SU-DHL-6 (cell line): ENCODE measurements around the gene APOC3.

Source experiments
- H2AFZ ChIP-seq: fragments of 200-600 bp; sonication (generic); 2 replicates; pipeline ENCODE4 v1.6.1; 2014; ENCODE audit warnings: low read depth, mild to moderate bottlenecking, moderate library complexity, mixed read lengths, antibody characterized with exemption, low read length; ENCODE audit not compliant: severe bottlenecking
- H3F3A ChIP-seq: fragments of 200-600 bp; shearing (Covaris generic); 2 replicates; pipeline ENCODE4 v1.6.0; 2016; ENCODE audit warnings: antibody characterized with exemption, mild to moderate bottlenecking; ENCODE audit not compliant: insufficient read depth
- H3K27ac ChIP-seq: fragments of 200-600 bp; sonication (generic); 2 replicates; pipeline ENCODE4 v1.5.1; 2016; ENCODE audit warnings: low read depth, mild to moderate bottlenecking, low read length, moderate library complexity, mixed read lengths
- H3K27me3 ChIP-seq: fragments of 200-600 bp; sonication (generic), shearing (Covaris generic); 2 replicates; pipeline ENCODE4 v1.6.0; 2014; ENCODE audit warnings: mild to moderate bottlenecking, low read length
- H3K36me3 ChIP-seq: fragments of 200-600 bp; sonication (generic); 2 replicates; pipeline ENCODE4 v1.6.1; 2014; ENCODE audit warnings: mild to moderate bottlenecking, low read length, mixed read lengths
- H3K4me2 ChIP-seq: fragments of 300-600, 200-600 bp; shearing (Covaris generic), sonication (generic); 2 replicates; pipeline ENCODE4 v1.6.0; 2014; ENCODE audit warnings: low read length, low read depth, mild to moderate bottlenecking; ENCODE audit not compliant: poor library complexity, severe bottlenecking
- H3K4me3 ChIP-seq: fragments of 200-600 bp; sonication (generic); 2 replicates; pipeline ENCODE4 v1.5.1; 2014; ENCODE audit warnings: antibody characterized with exemption, low read length, mild to moderate bottlenecking, mixed read lengths; ENCODE audit not compliant: insufficient read depth, poor library complexity, severe bottlenecking
- H3K79me2 ChIP-seq: fragments of 200-600 bp; sonication (generic); 2 replicates; pipeline ENCODE4 v1.6.1; 2014; ENCODE audit warnings: mild to moderate bottlenecking, low read length, moderate library complexity; ENCODE audit not compliant: insufficient read depth
- H3K9ac ChIP-seq: fragments of 200-600 bp; sonication (generic); 2 replicates; pipeline ENCODE4 v1.7.0; 2014; ENCODE audit warnings: mild to moderate bottlenecking, low read length
- H3K9me2 ChIP-seq: fragments of 200-600 bp; sonication (generic); replicated peaks from 2 replicates; pipeline ENCODE4 v1.6.1; 2014; ENCODE audit warnings: low read length; ENCODE audit not compliant: insufficient read depth
- H3K9me3 ChIP-seq: fragments of 200-600 bp; sonication (generic); 2 replicates; pipeline ENCODE4 v1.6.1; 2014; ENCODE audit warnings: low read length, mixed read lengths; ENCODE audit not compliant: insufficient read depth
- H4K20me1 ChIP-seq: fragments of 200-600 bp; sonication (generic); 2 replicates; pipeline ENCODE4 v1.6.1; 2014; ENCODE audit warnings: low read depth, mild to moderate bottlenecking, antibody characterized with exemption, low read length, moderate library complexity, mixed read lengths
- CTCF ChIP-seq: fragments of 200-600 bp; sonication (generic); IDR thresholded peaks from one replicate; pipeline ENCODE4 v1.5.1; 2017; ENCODE audit warnings: antibody characterized with exemption, mild to moderate bottlenecking, low read length, moderate library complexity; ENCODE audit not compliant: insufficient read depth, poor library complexity, severe bottlenecking
- EZH2phosphoT487 ChIP-seq: fragments of 200-600 bp; sonication (generic), shearing (Covaris generic); conservative IDR thresholded peaks from 2 replicates; pipeline ENCODE4 v1.6.1; 2018; ENCODE audit warnings: mild to moderate bottlenecking, antibody characterized with exemption, low read length, moderate library complexity, mixed read lengths

The APOC3 gene

DNA sequence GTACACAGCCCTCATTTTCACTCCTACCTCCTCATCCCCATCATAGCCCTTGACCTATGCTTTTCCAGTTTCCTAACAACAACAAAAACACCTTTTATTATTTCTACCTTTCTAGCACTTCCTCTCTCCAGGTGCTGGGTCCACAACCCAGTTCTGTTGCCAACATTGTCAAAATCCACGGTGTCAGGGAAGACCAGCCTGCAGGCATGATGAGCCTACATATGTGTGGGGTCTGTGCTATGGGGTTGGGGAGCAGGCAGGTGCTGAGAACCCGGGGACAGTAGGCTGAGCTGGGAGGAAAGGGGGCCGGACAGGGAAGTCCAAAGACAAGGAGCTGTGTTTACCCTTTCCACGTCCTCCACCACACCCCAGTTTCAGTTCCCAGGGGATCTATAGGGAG lies 41.2 kb upstream of the APOC3 start:
- Histone ChIP-seq H2AFZ (peak overlapping the region; percentile 98), H3K4me3 (peak overlapping the region; percentile 98), H3K9ac (peak overlapping the region; percentile 88), H3K79me2 (peaks cover 30% of the 10 kb centered on the region), H3F3A (no peaks in the 10 kb centered on the region), H3K36me3 (peaks cover 19% of the 10 kb centered on the region), H3K4me2 (peak overlapping the region; percentile 67), H4K20me1 (no peaks in the 10 kb centered on the region), H3K9me3 (no peaks in the 10 kb centered on the region), H3K27ac (no peak overlapping the region), H3K9me2 (no peaks in the 10 kb centered on the region), H3K27me3 (no peaks in the 10 kb centered on the region)
- TF ChIP-seq CTCF: no peak
- no peak for TF ChIP-seq EZH2phosphoT487

DNA sequence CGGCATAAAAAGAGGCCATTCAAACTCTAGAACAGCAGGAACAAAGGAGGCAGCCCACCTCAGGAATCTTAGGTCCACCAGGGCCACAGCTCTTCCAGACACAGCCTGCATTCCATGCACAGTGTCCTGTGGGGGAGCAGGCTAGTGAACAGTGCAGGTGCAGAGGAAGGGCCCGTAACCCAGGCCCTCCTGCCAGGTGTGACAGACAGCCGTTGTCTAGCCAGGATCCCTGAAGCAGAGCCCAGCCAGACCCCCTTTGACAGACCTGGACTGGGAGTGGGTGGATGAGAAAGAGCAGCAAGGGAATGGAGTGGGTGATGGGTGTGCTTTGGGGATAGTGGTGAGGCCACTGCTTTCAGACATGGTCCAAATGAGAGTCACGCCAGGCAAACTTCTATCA lies 40.7 kb upstream of the APOC3 start:
- Histone ChIP-seq H3K4me2 (no peak overlapping the region), H3F3A (no peaks in the 10 kb centered on the region), H3K27ac (no peak overlapping the region), H3K9me2 (no peaks in the 10 kb centered on the region), H3K36me3 (peaks cover 16% of the 10 kb centered on the region), H2AFZ (no peak overlapping the region), H3K4me3 (no peak overlapping the region), H3K9ac (no peak overlapping the region), H3K27me3 (no peaks in the 10 kb centered on the region), H4K20me1 (no peaks in the 10 kb centered on the region), H3K79me2 (peaks cover 30% of the 10 kb centered on the region), H3K9me3 (no peaks in the 10 kb centered on the region)
- no peak for TF ChIP-seq CTCF
- TF ChIP-seq EZH2phosphoT487: no peak

- Histone ChIP-seq H3K4me3 (no peak overlapping the region), H3K9me3 (no peaks in the 10 kb centered on the region), H2AFZ (no peak overlapping the region), H3K79me2 (peaks cover 25% of the 10 kb centered on the region), H3K36me3 (peaks cover 9% of the 10 kb centered on the region; the same call in 1 of the 2 replicates), H3F3A (no peaks in the 10 kb centered on the region), H3K27ac (no peak overlapping the region), H3K9ac (no peak overlapping the region), H4K20me1 (no peaks in the 10 kb centered on the region), H3K4me2 (no peak overlapping the region), H3K9me2 (no peaks in the 10 kb centered on the region), H3K27me3 (no peaks in the 10 kb centered on the region)
- no peak for TF ChIP-seq CTCF
Observed at GRCh38 chr11:116790167-116791001, 39.3 kb upstream of the APOC3 start.
